HG03460 (cell line): ENCODE data around the gene GNG4.

Experiments used
- ATAC-seq: cut with Tn5 transposase; IDR thresholded peaks from one replicate; pipeline ENCODE4 v1.9.1; 2021; ENCODE audit not compliant: unreplicated experiment

GNG4 gene

DNA sequence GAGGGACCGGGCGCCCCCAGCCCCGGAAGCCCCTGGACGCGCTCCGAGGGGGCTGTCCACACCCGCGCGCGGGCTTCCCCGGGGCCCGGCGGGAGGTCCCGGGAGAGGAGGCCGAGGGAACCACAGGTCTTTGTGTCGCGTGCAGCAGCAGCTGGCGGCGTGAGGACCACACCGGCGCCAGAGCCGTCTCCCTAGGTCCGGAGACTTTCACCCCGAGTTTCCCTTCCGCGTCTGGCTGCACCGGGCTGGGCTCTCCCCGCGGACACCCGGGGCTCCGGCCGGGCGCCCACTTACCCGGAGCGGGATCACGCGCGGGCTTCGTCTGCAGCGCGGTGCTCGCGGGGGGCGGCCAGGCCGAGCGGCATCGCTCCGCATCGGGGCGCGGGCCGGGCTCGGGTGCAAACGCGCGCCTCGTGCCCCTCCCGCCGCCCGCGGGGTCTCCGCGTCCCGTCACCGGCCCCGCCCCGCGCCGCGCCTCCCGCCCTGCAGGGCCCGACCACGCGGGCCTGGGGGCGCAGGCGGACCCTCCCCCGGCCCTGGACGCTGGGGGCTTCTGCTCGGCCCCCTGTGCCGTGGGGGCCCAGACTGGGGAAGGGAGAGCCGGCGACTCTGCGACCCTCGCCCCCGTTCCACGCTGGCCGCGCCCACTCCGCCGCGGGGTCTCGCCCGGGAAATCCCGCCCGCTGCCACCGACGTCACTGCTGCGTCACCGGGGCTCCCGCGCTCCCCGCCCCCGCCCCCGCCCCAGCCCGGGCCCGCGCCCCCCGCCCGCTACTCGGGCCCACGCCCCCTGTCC is at the start of gene GNG4:
TSS of gene GNG4 (minus strand) at position 417 of the 796 bp plus-strand sequence. CDS start 65,946 bp downstream, outside the sequence.
- ATAC-seq, result no peak

DNA sequence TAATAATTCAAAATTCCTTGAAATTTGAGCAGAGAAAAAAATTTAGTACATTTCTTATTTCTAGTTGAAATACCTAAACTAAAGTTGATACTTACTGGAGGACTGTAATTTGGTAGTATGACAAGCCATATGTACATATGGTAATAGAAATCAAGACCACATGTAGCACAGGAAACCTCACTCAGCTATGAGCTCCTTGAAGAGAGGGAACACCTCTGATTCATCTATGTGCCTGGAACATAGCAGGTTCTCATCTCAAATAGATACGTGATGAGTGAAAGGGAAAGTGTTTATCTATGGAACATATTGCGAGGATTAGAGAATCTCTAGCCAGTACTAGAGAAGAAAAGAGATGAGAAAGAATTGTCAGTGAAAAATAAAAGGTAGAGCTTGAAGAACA is 47.9 kb upstream of the GNG4 start:
- no peak for ATAC-seq

- ATAC-seq, result no peak
These were observed 39.8 kb upstream of the GNG4 start for GRCh38 chr1:235689356-235689755.

- no peak for ATAC-seq
These were observed 38.5 kb upstream of the GNG4 start for GRCh38 chr1:235688096-235688495.

DNA sequence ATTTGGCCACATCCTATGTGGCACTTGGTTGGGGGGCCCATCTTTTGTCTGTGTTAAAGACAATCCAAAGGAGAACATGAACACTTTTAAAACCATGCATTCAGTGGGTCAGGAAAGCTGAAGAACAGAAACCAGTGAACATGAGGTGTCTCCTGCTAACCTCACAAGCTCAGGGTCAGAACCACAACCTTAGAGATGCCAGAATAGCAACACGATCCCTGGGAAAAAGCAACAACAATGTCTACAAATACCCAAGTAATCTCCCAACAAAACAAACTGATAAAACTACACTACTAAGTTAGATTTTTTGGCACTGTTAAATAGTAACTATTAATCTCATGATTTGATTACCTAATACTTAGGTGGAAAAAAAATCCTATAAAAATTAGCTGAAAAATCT is 34.1 kb upstream of the GNG4 start:
- ATAC-seq, result no peak

DNA sequence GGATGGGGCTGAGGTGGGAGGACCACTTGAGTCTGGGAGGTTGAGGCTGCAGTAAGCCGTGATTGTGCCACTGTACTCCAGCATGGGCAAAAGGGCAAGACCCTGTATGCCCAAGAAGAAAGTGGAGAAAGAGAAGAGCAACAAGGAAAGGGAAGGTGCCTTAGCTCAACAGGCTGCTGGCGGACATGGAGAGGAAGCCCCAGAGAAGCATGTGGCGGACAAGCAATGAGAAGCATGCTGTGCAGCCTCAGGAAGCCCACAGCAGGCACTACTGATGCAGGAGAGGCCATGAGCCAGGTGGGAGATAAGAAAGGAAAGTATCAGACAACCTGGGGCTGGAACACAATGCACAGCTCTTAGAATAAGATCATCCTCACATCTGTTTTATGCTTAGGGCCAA is 32.6 kb upstream of the GNG4 start:
- no peak for ATAC-seq

DNA sequence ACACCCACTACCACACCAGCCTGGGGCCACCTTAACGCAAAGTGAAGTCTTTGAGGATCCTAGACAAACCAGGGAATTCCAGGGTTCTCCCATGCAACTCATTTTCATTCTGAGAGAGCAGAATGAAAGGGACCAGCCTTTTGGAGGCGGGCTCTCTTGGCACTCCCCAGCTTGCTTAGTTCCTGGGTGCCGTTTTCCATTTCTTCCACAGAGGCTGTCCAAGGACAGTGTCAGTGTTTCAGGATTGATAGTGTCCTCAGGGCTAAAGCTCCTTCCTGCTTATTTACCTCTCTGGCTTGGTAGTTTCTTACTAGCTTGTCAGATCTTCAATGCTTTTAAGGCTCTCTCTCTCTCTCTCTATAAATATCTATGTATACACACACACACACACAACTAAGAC is 30.1 kb upstream of the GNG4 start:
- ATAC-seq, result no peak

- no peak for ATAC-seq
These were observed 29.4 kb upstream of the GNG4 start for GRCh38 chr1:235679005-235679404.

DNA sequence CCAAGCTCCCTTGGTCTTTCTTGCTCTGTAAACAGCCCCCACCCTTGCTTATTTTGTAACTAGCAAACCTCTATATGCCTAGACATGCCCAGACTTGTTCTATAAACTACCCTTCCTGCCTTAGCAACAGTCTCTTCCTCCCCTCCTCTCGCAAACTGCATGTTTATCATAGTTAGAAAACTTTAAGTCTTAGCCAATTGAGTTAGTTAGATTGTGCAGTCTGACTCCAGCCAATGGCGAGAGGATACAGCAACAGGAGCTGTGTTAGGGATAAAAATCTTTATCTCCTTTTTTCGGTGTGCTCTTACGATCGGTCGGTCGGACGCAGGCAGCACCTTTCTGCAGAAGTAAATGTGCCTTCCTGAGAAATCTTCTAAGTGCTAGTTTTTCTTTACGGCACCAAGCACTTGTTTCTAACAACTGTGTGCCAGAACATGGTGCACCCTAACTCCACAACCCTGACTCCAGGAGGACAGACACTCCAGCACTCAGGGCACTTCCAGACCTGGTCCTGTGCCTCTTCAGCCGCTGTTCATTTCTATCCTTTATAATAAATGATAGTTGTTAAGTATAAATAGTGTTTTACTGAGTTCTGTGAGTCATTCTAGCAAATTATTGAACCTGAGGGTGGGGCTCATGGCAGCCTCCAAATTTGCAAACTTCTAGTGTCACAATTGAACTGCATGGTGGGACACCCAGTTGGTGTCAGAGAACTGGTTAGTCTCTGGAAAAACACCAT is 25.7 kb upstream of the GNG4 start:
- no peak for ATAC-seq

DNA sequence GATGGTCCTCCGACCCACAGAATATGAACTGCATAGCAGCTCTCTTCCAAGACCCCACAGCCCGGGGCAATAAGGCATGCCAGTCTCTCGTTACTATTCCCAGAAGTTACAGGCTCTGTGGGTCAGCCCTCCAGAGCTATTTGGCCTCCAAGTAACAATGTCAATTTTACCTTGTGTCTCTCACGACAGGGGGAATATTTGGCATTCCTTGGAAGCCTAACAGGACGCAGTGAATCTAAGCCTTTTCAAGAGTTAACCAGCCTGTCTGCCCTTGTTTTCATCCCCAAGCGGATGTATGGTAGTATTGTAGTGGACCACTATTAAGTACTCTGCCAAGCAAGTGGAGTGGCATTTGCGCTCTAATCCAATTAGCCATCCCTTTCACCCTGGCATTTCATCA is 24.4 kb upstream of the GNG4 start:
- ATAC-seq, result no peak

DNA sequence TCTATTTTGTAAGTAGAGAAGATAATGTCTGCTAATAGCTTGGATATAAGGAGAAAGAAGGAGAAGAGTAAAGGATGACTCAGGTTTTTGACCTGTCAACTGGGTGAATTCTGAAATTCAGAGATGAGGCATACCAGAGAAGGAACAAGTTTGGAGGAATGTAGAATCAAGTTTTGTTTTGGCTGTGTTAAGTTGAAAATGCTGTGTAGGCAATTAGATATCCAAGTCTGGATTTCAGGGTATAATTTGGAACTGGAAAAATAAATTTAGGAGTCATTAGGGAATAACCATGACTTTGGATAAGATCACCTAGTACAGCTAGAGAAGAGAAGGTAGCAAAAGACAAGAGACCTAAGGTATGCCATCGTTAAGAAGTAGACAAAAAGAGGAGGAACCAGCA is 22.4 kb upstream of the GNG4 start:
- no peak for ATAC-seq

DNA sequence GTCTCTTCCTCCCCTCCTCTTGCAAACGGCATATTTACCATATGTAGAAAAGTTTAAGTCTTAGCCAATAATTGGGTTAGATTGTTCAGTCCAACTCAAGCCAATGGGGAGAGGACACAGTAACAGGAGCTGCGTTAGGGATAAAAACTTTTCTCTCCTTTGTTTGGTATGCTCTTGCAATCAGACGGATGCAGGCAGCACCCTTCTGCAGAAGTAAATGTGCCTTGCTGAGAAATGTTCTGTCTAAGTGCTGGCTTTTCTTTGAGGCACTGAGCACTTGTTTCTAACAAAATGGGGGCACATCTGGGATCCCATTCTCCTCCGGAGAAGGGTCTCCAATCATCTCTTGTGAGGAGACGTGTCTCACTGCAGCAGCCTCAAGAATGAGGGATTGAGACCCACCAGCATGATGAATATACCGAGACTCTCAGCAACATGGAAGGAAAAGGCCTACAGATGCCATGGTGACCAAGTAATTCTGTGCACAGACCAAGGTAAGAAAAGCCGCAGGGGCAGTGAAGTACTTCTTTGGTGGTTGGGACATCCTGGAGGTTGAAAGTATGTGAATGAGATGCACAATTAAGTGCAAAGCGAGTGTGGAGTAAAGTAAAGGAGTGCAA is 20.7 kb upstream of the GNG4 start:
- no peak for ATAC-seq

DNA sequence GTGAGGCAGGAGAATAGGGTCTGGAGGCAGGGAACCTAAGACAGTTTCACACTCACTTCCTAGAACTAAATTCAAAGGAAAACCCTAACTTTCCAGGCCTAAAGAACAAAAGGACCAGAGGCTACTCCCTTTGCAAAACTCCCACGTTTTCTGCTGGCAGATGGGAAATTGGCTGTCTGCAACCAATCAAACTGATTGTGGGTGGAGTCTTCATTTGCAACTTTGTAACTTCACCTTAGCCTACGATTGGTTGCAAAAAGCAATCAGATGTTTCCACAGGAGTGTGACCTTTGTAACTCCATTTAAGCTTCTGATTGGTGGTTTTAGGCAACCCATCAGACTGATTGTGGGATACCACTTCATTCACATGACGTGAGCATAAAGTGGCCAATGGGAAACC is 19.7 kb upstream of the GNG4 start:
- ATAC-seq, result no peak

- no peak for ATAC-seq
These were observed 14.0 kb upstream of the GNG4 start for GRCh38 chr1:235663628-235664027.

DNA sequence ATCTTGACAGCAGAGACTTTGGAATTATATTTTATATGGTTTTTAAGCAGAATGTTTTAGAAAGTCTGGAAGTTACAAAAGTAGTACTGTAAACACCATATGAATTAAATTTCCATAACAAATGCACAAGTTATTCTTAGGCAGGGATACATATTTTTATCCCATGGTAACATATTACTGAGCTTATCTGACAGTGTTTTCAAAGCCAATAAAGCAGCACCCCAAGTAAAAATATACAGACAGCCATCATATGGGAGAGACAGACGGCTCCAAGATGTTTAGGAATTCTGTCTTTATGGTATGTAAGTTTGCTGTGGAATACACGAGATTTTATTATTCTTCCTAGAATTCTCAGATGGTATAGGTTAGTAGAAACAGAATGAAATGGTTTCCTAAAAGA is 12.0 kb upstream of the GNG4 start:
- ATAC-seq, result no peak

DNA sequence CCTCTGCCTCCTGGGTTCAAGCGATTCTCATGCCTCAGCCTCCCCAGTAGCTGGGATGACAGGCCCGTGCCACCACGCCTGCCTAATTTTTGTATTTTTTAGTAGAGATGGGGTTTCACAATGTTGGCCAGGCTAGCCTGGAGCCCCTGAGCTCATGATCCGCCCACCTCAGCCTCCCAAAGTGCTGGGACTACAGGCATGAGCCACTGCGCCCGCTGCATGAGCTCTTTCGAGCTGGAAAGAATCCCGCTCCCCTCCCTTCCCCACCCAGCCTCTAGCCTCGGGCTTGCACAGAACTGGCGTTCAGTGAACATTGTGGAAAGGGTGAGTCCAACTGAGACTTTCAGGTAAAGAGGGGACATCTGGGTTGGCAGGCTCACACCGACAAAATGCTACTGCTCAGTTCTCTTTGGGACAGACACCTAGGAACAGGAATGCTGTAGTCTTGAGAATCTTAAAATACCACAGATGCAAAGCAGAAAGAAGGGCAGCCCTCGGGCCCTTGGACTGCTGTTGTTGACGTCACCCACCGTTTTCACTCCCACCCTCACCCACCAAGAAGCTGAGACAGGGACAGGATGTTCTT is 9.7 kb upstream of the GNG4 start:
- ATAC-seq, result no peak

DNA sequence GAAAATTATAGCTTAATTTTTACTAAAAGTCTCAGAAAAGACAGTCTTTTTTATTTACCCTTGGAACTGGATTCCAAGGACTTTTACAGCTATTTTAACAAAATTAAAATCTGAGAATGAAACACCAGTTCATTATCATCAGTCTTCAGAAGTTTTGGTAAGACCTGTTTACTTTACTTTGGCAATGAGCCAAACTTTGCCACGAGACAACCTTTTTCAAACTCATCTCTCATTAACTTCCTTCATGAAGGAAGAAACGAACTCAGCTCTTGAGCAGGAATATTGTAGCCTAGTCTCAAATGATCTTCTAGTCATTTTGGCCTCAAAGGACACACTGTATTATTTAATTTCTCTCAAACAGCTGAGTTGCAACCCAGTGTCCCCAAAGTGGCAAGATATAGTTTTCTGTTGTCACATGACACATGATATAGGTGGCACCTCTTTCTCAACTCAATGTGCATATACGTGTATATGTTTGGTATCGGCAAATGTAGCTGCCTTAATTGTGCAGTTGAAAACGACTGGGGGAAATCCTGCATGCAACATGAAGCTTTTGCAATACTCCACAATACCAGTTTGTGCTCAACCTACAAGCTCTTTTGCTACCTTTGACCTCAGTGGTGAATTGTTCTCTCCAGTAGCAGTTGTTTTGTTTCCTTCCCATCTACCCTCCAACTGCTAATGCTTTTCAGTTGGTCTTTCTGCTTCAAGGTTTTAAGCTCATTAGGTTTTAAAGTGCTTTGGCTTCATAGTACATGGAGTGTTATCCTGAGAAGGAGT is 8.4 kb upstream of the GNG4 start:
- ATAC-seq, result no peak

DNA sequence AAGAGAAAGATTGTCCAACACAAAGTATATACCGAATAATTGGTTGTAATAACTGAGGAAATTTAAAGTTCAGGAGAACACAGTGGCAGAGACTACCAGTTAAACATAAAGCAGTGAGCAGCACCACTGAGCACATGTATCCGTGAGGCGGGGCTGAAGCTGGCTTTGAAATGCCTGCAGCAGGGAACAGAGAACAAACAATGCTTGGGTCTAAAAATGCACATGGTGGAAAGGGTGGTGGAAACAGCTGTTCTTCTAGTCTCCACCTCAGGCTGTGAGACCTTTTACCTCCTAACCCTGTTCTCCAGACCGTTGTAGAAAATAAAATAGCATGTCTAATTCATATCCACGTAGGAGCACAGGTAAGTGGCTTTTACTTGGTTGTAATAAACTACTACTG is 7.7 kb upstream of the GNG4 start:
- ATAC-seq, result no peak

- ATAC-seq, result no peak
These were observed 2.8 kb upstream of the GNG4 start for GRCh38 chr1:235652364-235652763.

GRCh38 chr1:235651170-235651806 is 1.7 kb upstream of the GNG4 start:
- no peak for ATAC-seq
